PC-3 (cell line): ENCODE results near the gene APOBEC3G.

ENCODE experiments used
- EZH2phosphoT487 ChIP-seq: fragments of 300-600 bp; sonication (generic); IDR thresholded peaks from 2 replicates; pipeline ENCODE4 v1.6.1; 2018; ENCODE audit warnings: mild to moderate bottlenecking, antibody characterized with exemption, low read length, borderline replicate concordance
- TF ChIP-seq, protein P1 (sequence below): fragments of 300-600 bp; sonication (generic); conservative IDR thresholded peaks from 2 replicates; pipeline ENCODE4 v1.5.1; 2017; ENCODE audit warnings: antibody characterized with exemption, low read depth, mild to moderate bottlenecking, low read length

DNA sequence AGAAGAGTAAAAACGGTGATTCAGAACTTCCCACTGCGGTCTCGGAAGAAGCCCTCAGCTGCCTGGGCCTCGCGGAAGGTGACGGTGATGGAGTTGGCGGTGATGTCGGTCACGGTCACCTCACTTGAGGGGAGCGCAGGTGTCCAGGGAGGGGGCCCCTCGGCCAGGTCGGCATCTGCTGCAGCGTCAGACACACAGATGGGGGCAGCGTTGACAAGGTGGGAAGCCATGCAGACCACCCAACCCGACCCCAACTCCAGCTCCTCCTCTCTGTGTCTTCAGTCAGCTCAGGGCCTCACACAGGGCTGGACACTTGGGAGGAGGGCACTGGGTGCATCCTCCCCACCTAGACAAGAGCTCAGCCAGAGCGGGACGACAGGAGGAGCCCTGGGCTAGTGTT, 56.8 kb downstream of the APOBEC3G start:
- TF ChIP-seq, protein P1, sequence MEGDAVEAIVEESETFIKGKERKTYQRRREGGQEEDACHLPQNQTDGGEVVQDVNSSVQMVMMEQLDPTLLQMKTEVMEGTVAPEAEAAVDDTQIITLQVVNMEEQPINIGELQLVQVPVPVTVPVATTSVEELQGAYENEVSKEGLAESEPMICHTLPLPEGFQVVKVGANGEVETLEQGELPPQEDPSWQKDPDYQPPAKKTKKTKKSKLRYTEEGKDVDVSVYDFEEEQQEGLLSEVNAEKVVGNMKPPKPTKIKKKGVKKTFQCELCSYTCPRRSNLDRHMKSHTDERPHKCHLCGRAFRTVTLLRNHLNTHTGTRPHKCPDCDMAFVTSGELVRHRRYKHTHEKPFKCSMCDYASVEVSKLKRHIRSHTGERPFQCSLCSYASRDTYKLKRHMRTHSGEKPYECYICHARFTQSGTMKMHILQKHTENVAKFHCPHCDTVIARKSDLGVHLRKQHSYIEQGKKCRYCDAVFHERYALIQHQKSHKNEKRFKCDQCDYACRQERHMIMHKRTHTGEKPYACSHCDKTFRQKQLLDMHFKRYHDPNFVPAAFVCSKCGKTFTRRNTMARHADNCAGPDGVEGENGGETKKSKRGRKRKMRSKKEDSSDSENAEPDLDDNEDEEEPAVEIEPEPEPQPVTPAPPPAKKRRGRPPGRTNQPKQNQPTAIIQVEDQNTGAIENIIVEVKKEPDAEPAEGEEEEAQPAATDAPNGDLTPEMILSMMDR: no peak
- no peak for TF ChIP-seq EZH2phosphoT487
